HG02571 (cell line): ENCODE results near the gene GPR89B.
"Not testable (repeated sequence)": the region's sequence is repeated elsewhere in the genome, so short reads cannot be mapped to it uniquely, and the experiment has no call there.

Source experiments
- ATAC-seq: cut with Tn5 transposase; IDR thresholded peaks from one replicate; pipeline ENCODE4 v1.9.1; 2021; ENCODE audit warnings: mild to moderate bottlenecking, moderate library complexity; ENCODE audit not compliant: unreplicated experiment

GPR89B gene

GRCh38 chr1:148027004-148027403 is 98.8 kb downstream of the GPR89B start:
- not testable (repeated sequence) for ATAC-seq

GRCh38 chr1:148032247-148032646 is 104.0 kb downstream of the GPR89B start:
- not testable (repeated sequence) for ATAC-seq

GRCh38 chr1:148032690-148033089 is 104.5 kb downstream of the GPR89B start:
- not testable (repeated sequence) for ATAC-seq

GRCh38 chr1:148033147-148033546 is 104.9 kb downstream of the GPR89B start:
- ATAC-seq = not testable (repeated sequence)

GRCh38 chr1:148037850-148038461 is 109.7 kb downstream of the GPR89B start:
- ATAC-seq = peak; percentile 11

GRCh38 chr1:148038462-148039333 is 110.5 kb downstream of the GPR89B start:
- ATAC-seq = peak; percentile 81
